ENCODE results near the gene NKAIN2.

Gene NKAIN2

GRCh38 chr6:124535746-124536145 is 732.1 kb downstream of the NKAIN2 start:
- no peak for DNase-seq (ENCODE audit: extremely low read depth, low read depth)
- TF ChIP-seq CTCF (IDR thresholded peaks at IDR 0.05; ENCODE audit: low read depth, low read length), result no peak

GRCh38 chr6:124536157-124536841 is 732.6 kb downstream of the NKAIN2 start:
- TF ChIP-seq CTCF (IDR thresholded peaks at IDR 0.05; ENCODE audit: low read depth, low read length), result no peak
- DNase-seq (ENCODE audit: extremely low read depth, low read depth), result no peak

DNA sequence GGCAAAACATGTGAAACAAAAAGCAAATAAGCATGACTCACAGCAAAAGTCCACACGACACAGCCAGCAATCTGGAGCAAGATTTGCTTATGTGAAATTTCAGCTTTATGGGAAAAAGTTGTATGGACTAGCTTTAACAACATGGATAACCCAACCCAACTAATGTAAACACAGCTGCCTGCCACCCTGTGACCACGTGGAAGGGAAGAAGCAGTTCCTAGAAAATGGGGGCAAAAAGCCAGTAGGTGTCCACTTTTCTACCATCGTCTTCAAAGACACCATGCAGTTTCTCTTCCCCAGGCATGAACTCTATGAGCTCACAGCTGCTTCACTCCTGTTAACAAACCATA is 733.2 kb downstream of the NKAIN2 start:
- no peak for TF ChIP-seq CTCF (IDR thresholded peaks at IDR 0.05; ENCODE audit: low read depth, low read length)
- no peak for DNase-seq (ENCODE audit: extremely low read depth, low read depth)

- TF ChIP-seq CTCF (IDR thresholded peaks at IDR 0.05; ENCODE audit: low read depth, low read length), result no peak
- DNase-seq (ENCODE audit: extremely low read depth, low read depth), result no peak
These were observed 735.4 kb downstream of the NKAIN2 start for GRCh38 chr6:124539096-124539495.

- DNase-seq (ENCODE audit: extremely low read depth, low read depth), result no peak
- TF ChIP-seq CTCF (IDR thresholded peaks at IDR 0.05; ENCODE audit: low read depth, low read length), result no peak
These were observed 737.9 kb downstream of the NKAIN2 start for GRCh38 chr6:124541573-124541972.

DNA sequence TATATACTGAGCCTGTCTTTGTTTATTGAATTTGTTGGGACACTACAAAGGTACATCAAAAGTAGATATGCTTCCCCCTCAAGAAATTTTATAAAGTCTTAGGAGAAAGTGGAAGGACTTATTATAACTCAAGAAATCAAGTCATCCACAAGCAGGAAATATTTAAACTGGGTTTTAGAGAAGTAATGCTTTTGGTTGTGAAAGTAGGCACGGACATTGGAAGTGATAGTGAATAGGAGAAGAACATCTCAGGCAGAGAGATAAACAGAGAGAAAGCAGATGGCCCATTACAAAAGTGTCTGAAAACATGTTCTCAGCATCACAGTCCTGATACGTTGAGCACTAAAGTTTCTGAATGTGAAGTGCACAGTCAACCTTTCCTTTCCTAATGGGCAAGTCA is 742.9 kb downstream of the NKAIN2 start:
- no peak for DNase-seq (ENCODE audit: extremely low read depth, low read depth)
- no peak for TF ChIP-seq CTCF (IDR thresholded peaks at IDR 0.05; ENCODE audit: low read depth, low read length)

- no peak for TF ChIP-seq CTCF (IDR thresholded peaks at IDR 0.05; ENCODE audit: low read depth, low read length)
- DNase-seq (ENCODE audit: extremely low read depth, low read depth), result no peak
These were observed 748.1 kb downstream of the NKAIN2 start for GRCh38 chr6:124551711-124552233.
